ENCODE results near the gene CLCN1.

DNA sequence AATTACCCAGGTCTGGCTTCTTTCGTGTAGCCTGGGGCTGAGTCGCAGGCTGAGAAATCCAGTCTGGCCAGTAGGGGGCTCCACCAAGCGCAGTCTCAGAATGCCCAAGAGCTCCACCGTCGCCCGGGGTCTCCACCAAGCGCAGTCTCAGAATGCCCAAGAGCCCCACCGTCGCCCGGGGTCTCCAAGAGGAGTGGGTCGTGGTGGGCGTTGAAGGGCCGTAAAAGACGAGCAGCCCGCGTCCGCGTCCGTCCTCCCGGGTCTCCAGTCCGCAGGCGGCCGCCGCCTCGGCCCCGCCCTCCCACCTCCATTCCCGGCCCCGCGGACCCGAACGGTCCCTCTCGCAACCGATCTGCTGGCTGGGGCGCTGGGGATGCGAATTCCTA, 64.3 kb downstream of the CLCN1 start:
- TF ChIP-seq, protein P1, sequence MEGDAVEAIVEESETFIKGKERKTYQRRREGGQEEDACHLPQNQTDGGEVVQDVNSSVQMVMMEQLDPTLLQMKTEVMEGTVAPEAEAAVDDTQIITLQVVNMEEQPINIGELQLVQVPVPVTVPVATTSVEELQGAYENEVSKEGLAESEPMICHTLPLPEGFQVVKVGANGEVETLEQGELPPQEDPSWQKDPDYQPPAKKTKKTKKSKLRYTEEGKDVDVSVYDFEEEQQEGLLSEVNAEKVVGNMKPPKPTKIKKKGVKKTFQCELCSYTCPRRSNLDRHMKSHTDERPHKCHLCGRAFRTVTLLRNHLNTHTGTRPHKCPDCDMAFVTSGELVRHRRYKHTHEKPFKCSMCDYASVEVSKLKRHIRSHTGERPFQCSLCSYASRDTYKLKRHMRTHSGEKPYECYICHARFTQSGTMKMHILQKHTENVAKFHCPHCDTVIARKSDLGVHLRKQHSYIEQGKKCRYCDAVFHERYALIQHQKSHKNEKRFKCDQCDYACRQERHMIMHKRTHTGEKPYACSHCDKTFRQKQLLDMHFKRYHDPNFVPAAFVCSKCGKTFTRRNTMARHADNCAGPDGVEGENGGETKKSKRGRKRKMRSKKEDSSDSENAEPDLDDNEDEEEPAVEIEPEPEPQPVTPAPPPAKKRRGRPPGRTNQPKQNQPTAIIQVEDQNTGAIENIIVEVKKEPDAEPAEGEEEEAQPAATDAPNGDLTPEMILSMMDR (IDR thresholded peaks at IDR 0.05; ENCODE audit: low read length) = peak; percentile 89
- no peak for TF ChIP-seq EZH2phosphoT487 (IDR thresholded peaks at IDR 0.05; ENCODE audit: low read length)
- no peak for TF ChIP-seq EZH2 (optimal IDR thresholded peaks at IDR 0.05; ENCODE audit: low read depth, low read length)
